Activated CD8-positive, alpha-beta memory T cell treated with anti-CD3 and anti-CD28 coated beads for 24 hours (primary cell): Measurements from ENCODE around the gene HDAC7.

Experiments used
- DNase-seq: peaks from one replicate; pipeline ENCODE4 v3.0.0-alpha.2; 2020

HDAC7 gene

DNA sequence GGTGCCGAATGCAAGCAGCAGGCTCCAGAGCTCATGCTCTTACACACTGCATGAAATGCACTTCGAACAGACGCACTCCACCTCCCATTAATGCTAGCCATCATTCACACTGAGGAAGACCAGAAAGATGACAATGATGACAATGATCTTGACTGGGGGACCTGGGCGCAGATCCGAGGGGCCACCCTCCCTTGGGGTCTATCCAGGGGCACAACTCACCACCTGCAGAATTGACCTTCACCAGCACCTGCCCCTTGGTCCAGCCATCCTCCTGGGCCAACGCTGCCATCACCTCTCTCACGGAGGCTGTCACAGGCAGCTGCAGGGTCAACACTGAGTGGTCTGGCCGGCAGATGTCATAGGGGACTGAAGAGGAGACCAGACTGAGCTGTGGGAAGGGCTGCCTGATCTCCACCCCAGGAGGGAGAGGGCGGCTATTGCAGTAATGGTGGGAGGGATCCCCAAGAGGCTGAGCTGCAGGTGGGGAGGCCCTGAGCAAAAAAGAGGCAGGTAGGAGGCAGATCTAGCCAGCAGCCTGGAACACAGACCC is 76.3 kb downstream of the HDAC7 start:
- DNase-seq: no peak

DNA sequence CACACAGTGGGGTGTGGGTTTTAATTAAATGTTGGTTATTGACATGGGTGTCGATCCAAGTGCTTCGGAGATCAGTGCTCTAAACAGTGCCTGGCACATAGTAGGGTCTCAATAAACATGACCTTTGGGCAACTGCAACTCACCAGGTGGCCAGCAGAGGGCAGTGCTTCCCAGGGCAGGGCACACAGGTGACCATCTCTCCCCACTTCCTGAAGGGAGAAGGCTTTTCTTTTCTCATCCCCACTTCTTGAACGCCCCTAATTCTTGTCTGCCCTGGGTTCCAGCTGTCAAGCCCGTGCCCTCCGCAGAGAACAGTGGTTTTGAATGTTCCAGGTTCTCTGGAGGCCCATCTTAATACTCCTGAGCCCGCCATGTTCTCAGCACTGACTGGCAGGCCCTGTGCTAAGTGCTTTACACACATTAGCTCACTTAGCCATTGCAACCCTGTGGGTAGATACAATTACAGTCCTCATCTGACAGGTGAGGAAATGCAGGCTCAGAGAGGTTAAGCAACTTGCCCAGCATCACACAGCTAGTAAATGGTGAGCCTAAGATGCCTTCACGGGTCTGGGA is 77.4 kb downstream of the HDAC7 start:
- peak; percentile 92 for DNase-seq

- peak; percentile 76 for DNase-seq
Measured at GRCh38 chr12:47741340-47741703, 78.4 kb downstream of the HDAC7 start.

GRCh38 chr12:47740606-47741339 is 78.9 kb downstream of the HDAC7 start:
- DNase-seq: no peak

DNA sequence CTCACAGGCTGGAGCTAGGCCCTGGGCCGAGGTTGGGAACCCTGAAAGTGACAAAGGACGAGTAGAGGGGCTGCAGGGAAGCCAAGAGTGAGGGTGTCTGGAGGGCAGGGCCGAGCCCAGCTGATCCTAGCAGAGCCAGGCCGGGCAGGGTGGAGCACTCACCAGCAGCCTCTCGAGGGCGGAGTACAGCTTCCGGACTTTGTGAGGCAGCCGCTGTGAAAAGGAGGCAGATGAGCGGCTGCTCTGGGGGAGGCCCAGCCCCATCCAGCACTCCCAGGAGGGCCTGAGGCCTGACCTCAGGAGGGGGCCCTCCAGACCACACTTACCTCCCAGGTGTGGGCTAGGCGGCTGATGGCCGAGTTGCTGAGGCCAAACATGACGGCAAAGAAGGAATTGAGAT is 79.7 kb downstream of the HDAC7 start:
- no peak for DNase-seq

DNA sequence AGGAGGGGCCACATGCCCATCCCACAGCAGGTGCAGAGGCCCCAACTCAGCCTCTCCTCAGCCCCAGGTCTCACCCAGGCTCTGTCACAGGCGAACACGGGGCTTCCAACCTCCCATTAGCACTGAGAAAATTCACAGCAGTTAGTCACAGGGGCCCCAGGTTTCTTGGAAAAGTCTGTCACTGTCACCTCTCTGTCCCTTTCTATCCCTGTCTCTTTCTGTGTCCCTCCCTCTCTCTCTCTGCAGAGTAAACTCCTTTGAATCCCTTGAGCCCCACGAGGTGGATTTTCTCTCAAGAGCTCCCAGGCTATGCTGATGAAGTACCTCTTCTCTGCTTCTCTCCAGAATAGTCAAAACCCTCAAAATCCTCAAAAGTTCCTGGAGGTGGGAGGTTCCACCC is 80.4 kb downstream of the HDAC7 start:
- DNase-seq: no peak

GRCh38 chr12:47737936-47738594 is 81.6 kb downstream of the HDAC7 start:
- DNase-seq: no peak

DNA sequence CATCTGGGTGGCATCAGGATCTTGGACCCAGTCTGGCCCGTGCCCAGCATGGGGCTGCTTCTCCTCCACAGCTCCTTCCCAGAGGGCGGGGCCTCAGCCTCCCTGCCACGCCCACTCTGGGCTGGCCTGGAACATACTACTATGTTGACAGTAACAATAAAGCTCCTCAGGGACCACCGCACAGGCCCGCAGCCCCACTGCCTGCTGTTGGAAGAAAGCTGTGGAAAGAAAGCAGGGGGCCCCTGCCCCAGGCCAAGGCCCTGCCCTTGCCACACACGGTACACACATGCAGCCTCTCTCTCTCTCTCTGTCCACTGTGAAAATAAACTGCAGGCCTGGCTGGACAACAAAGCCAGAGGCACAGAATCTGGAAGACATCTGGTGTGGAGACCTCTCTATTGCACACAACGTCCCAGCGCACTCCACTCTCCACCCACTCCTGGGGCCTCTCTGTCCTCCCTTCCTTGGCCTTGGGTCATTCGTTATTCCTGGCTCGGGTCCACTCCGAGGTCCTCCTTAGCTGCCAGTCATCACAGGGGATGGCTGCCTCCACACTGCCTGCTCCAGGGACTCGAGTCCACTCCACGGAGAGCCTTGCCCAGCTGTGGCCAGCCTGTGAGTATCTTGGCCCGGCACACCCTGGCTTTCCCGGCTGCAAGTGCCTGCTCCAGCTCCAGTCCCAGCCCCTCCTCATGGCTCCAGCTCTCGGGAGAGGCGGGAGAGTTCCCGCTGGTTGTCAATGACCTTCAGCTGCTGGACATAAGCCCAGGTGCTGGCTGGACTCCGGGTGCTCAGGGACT is 82.6 kb downstream of the HDAC7 start:
- DNase-seq: no peak

DNA sequence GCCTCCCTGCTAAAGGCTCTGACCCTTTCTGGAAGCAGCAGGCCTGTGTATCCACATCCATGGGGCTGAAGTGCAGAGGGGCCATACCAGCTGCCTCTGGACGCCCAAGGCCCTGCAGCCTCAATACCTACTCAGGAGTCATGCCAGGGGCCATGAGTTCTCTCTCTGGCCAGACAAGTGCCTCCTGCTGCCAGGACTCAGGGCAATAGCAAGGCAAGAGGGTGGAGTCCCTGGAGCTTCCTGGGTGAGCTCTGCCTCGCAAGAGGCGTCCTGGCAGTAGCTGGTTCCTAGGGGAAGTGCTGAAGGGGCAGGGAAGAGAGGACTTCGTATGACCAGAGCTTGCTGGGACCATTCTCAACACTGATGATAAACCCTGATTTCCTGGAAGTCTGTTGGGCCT is 83.5 kb downstream of the HDAC7 start:
- no peak for DNase-seq

- DNase-seq: no peak
Measured at GRCh38 chr12:47735649-47736048, 84.1 kb downstream of the HDAC7 start.

DNA sequence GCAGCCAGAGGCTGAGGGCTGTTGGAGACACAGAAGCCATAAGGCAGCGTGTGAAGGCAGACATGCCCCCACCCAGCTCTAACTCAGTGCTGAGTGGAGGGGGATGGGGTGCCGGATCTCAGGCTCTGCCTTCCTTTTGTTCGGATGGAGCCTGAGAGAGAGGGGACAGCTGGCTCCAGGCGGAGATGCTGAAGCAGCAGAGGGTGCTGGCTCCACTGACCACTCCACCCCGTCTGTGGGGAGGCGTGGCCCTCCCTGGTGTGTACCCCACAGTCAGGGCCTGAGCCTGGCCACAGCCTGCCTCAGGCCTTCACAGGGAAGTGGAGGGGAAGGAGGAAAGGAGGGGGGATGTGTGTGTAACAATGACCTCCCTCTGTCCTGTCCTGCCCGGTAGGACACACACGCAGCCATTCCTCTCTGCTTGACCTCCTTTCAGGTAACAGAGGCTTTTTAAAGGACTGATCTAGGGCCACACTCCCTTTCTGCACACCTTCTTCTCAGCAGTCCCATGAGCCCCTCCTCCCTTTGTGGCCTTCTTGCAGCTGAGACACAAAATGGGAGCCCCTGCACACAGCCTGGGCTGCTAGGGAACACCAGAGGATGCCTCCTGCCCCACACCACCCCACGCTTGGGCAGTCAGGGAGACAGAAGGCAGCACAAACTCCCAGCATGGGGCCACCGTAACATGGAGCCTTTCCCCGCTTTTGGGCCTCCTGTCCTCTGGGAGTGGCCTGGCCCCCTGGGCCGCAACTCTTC is 84.8 kb downstream of the HDAC7 start:
- DNase-seq: no peak

DNA sequence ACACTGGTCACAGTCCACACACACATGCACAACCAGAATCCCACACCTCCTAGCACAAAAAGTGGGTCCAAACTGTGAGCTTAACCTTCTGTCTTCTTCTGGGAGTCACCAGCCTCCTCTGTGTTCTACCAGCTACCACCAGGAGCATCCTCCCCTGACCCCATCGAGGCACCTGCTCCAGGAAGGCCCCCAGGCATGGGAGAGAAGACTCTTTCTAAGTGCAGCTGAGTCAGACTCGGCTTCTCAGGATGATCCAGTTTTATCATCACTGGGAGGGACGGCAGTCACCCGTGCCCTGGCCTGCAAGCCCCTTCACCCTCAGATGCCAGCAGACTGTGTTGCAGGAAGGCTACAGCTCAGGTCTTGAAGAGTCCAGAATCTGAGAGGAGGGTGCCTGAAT is 86.6 kb downstream of the HDAC7 start:
- DNase-seq: no peak
